Neural progenitor cell (in vitro differentiated cells): Measurements from ENCODE around the gene RTN4RL1. TPM values are rescaled to one million over a fixed set of nuclear protein-coding genes. Genes with fewer than 3 reads are reported as not detected.

Experiments
- DNase-seq: peaks from one replicate; pipeline ENCODE4 v3.0.0-alpha.2; 2016; ENCODE audit warnings: low spot score
- H2AFZ ChIP-seq: fragments of 200-600 bp; sonication (generic); replicated peaks from 2 replicates; pipeline ENCODE4 v1.6.1; 2016; ENCODE audit warnings: antibody characterized with exemption
- H3F3A ChIP-seq: fragments of 200-600 bp; sonication (generic); 2 replicates; pipeline ENCODE4 v1.6.1; 2016; ENCODE audit warnings: antibody characterized with exemption, low read depth
- H3K27ac ChIP-seq: fragments of 200-600 bp; sonication (generic); 2 replicates; pipeline ENCODE4 v1.5.1; 2016; ENCODE audit warnings: mild to moderate bottlenecking
- H3K27me3 ChIP-seq: fragments of 200-600 bp; sonication (generic); 2 replicates; pipeline ENCODE4 v1.6.1; 2016; ENCODE audit warnings: mild to moderate bottlenecking, moderate library complexity
- H3K36me3 ChIP-seq: fragments of 200-600 bp; sonication (generic); 2 replicates; pipeline ENCODE4 v1.5.1; 2016
- H3K4me1 ChIP-seq: fragments of 200-600 bp; sonication (generic); 2 replicates; pipeline ENCODE4 v1.6.1; 2016; ENCODE audit warnings: mixed run types
- H3K4me2 ChIP-seq: fragments of 200-600 bp; sonication (generic); 2 replicates; pipeline ENCODE4 v1.6.1; 2016
- H3K4me3 ChIP-seq: fragments of 200-600 bp; sonication (generic); 2 replicates; pipeline ENCODE4 v1.5.1; 2016
- H3K79me2 ChIP-seq: fragments of 200-600 bp; sonication (generic); 2 replicates; pipeline ENCODE4 v1.6.1; 2016; ENCODE audit warnings: low read depth
- H3K9ac ChIP-seq: fragments of 200-600 bp; sonication (generic); 2 replicates; pipeline ENCODE4 v1.6.1; 2016
- H3K9me3 ChIP-seq: fragments of 200-600 bp; sonication (generic); 2 replicates; pipeline ENCODE4 v1.5.1; 2016; ENCODE audit warnings: low read depth
- H4K20me1 ChIP-seq: fragments of 200-600 bp; sonication (generic); 2 replicates; pipeline ENCODE4 v1.6.1; 2016; ENCODE audit warnings: low read depth
- H3K27ac Mint-ChIP-seq: 3 replicates; pipeline ENCODE4 v1.8.0; 2021; ENCODE audit warnings: mixed read lengths
- H3K27me3 Mint-ChIP-seq: 2 replicates; pipeline ENCODE4 v1.8.0; 2022; ENCODE audit warnings: low read depth, mild to moderate bottlenecking, inconsistent platforms, moderate library complexity, mixed read lengths; ENCODE audit not compliant: insufficient read depth
- H3K36me3 Mint-ChIP-seq: 3 replicates; pipeline ENCODE4 v1.8.0; 2021; ENCODE audit warnings: mixed read lengths
- H3K4me1 Mint-ChIP-seq: 3 replicates; pipeline ENCODE4 v1.8.0; 2021; ENCODE audit warnings: mixed read lengths
- H3K4me3 Mint-ChIP-seq: 3 replicates; pipeline ENCODE4 v1.8.0; 2021; ENCODE audit warnings: mild to moderate bottlenecking, moderate library complexity, mixed read lengths
- H3K9me3 Mint-ChIP-seq: 3 replicates; pipeline ENCODE4 v1.8.0; 2020; ENCODE audit warnings: mixed read lengths
- CTCF ChIP-seq: fragments of 200-600 bp; sonication (generic); IDR thresholded peaks from 2 replicates; pipeline ENCODE4 v1.5.1; 2017; ENCODE audit warnings: antibody characterized with exemption, mild to moderate bottlenecking
- EZH2 ChIP-seq: fragments of 200-600 bp; sonication (generic); IDR thresholded peaks from 2 replicates; pipeline ENCODE4 v1.6.1; 2017; ENCODE audit warnings: antibody characterized with exemption, mild to moderate bottlenecking, moderate library complexity
- EZH2phosphoT487 ChIP-seq: fragments of 200-600 bp; sonication (generic); IDR thresholded peaks from 2 replicates; pipeline ENCODE4 v1.6.1; 2017; ENCODE audit warnings: antibody characterized with exemption
- total RNA-seq: library from RNA; depleted of rRNA; stranded (reverse); fragments of >200 nt; gene quantifications from 2 replicates; pipeline ENCODE4 v1.2.3, GENCODE V29; 2015; ENCODE audit warnings: low replicate concordance

Gene RTN4RL1
- total RNA-seq, 1 donor from 2014 or later, result 3.4 TPM

DNA sequence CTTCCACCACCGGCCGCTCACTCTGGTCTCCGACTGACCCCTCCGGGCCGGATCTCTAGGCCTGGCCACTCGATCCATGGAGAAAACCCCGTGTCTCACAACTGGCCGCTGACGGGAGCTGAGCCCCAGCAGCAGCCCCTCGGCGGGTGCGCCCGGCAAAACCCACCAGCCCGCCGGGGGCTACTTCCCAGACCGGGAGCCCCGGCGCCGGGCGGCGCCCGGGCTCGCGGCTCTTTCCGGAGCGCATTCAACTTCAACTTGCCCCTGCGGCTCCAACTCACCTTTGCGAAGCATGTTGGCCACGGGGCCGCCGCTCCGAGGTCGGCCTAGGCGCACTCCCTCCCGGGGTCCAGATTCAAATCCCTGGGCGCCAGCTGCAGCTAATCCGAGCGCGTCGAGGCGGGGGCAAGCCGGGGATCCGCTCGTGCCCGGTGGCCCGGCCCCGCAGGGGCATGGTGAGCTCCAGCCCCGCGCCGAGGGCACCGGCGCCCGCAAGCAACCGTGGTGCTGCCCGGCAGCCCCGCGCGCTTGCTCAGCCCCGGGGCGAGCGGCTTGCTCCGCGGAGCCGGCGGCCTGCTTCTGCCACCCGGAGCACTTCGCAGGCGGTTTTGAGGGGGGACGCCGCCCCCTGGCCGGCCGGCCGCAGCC is 438 bp downstream of the RTN4RL1 start:
- H2AFZ ChIP-seq, result peak overlapping the region; percentile 61
- H3K27me3 ChIP-seq, result peaks cover 99% of the 10 kb centered on the region
- H3K4me3 ChIP-seq, result peak overlapping the region; percentile 62
- H3K4me3 Mint-ChIP-seq, result peak overlapping the region; percentile 89
- H3K79me2 ChIP-seq, result no peaks in the 10 kb centered on the region
- peak overlapping the region; percentile 91 for H3K4me2 ChIP-seq
- H3K4me1 ChIP-seq, result peaks cover 22% of the 10 kb centered on the region
- peaks cover 39% of the 10 kb centered on the region for H3K4me1 Mint-ChIP-seq
- H3K9me3 ChIP-seq, result no peaks in the 10 kb centered on the region
- no peak overlapping the region for H3K27ac Mint-ChIP-seq
- no peak overlapping the region for H3K27ac ChIP-seq
- TF ChIP-seq EZH2, result peak; percentile 65
- no peak for TF ChIP-seq CTCF
- TF ChIP-seq EZH2phosphoT487, result peak; percentile 89
- H3K9ac ChIP-seq, result no peak overlapping the region
- H3K36me3 ChIP-seq, result no peaks in the 10 kb centered on the region
- H3K27me3 Mint-ChIP-seq, result peaks cover 39% of the 10 kb centered on the region
- H3K9me3 Mint-ChIP-seq, result peaks cover 5% of the 10 kb centered on the region
- peaks cover 34% of the 10 kb centered on the region for H3F3A ChIP-seq
- DNase-seq, result no peak
- peaks cover 4% of the 10 kb centered on the region for H4K20me1 ChIP-seq
- peaks cover 1% of the 10 kb centered on the region for H3K36me3 Mint-ChIP-seq

DNA sequence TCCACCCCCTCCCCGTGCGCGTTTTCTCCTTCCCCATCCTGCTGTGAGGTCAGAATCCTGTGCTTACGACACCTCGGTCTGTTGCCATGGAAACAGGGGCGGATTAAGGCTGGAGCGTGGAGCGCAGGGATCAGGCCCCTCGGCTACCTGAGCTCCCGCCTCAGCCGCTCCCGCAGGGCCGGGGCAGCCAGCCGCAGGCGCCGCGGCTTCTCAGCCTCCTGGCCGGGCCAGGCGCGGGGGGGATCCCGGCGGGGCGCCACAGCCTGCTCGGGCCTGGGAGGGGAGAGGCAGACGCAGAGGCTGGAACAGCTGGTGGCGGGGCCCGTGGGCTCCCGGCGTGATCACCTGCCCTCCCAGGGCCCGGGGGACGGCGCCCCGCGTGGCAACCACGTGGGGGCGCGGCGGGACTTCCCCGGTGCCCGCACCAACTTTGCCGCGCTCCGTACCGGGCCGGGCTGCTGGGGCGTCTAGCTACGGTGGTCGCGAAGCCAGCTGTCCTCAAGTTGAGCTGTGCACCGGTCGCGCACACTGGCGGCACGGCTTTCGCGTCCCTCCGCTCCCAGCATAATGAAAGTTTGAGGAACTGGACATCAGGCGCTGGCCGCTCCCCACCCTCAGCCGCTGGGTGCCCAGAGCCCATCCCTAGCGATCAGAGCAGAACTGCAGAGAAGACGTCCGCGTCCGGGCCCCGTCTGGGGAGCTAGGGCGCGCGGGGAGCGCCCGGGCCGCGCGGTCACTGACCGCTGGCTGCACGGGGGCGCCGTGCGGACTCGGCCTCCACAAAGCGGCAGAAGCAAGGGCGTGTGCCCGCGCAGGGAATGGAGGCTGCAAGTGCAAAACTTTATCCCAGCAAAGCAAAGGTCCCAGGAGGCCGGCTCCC is 1.2 kb downstream of the RTN4RL1 start:
- H3K4me1 Mint-ChIP-seq, result peaks cover 39% of the 10 kb centered on the region
- H3K27ac Mint-ChIP-seq, result peak overlapping the region; percentile 81
- H3K9ac ChIP-seq, result no peak overlapping the region
- H3K36me3 Mint-ChIP-seq, result peaks cover 1% of the 10 kb centered on the region
- H3K4me1 ChIP-seq, result peaks cover 22% of the 10 kb centered on the region
- peak overlapping the region; percentile 61 for H2AFZ ChIP-seq
- no peak for TF ChIP-seq EZH2phosphoT487
- TF ChIP-seq CTCF, result no peak
- peak; percentile 54 for TF ChIP-seq EZH2
- H3K4me2 ChIP-seq, result peak overlapping the region; percentile 91
- DNase-seq, result peak; percentile 99
- H3K9me3 ChIP-seq, result no peaks in the 10 kb centered on the region
- H3K4me3 ChIP-seq, result peak overlapping the region; percentile 62
- H3K27me3 ChIP-seq, result peaks cover 99% of the 10 kb centered on the region
- no peak overlapping the region for H3K27ac ChIP-seq
- peaks cover 4% of the 10 kb centered on the region for H4K20me1 ChIP-seq
- peaks cover 5% of the 10 kb centered on the region for H3K9me3 Mint-ChIP-seq
- no peaks in the 10 kb centered on the region for H3K79me2 ChIP-seq
- H3F3A ChIP-seq, result peaks cover 34% of the 10 kb centered on the region
- peak overlapping the region; percentile 89 for H3K4me3 Mint-ChIP-seq
- H3K36me3 ChIP-seq, result no peaks in the 10 kb centered on the region
- H3K27me3 Mint-ChIP-seq, result peaks cover 37% of the 10 kb centered on the region

DNA sequence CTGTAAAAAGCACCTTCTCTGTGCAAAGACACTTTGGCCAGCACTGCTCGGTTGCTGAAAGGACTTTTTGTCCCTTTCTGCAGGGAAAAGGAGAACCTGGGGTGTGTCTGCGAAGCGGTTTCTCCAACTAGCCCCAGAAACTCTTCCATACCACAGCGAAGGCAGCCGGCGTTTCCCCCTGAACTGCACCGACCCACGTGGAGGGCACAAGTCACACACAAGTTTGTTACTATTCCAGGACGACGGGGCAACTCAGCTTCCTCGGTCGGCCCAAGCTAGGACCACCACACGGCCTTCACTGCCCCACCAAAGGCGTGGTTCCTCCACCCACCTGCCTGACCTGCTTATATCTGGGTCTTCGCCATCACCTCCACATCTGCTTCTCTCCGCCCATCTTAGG is 1.9 kb downstream of the RTN4RL1 start:
- Mint-ChIP-seq H3K27ac (no peak overlapping the region), H3K27me3 (peaks cover 35% of the 10 kb centered on the region), H3K9me3 (peaks cover 5% of the 10 kb centered on the region), H3K36me3 (peaks cover 1% of the 10 kb centered on the region), H3K4me3 (peak overlapping the region; percentile 75), H3K4me1 (peaks cover 37% of the 10 kb centered on the region)
- Histone ChIP-seq H3K4me2 (peak overlapping the region; percentile 91), H3K27ac (no peak overlapping the region), H3K4me3 (peak overlapping the region; percentile 6), H4K20me1 (peaks cover 4% of the 10 kb centered on the region), H3K4me1 (peaks cover 22% of the 10 kb centered on the region), H3K79me2 (no peaks in the 10 kb centered on the region), H3K36me3 (no peaks in the 10 kb centered on the region), H3K9ac (no peak overlapping the region), H2AFZ (peak overlapping the region; percentile 37), H3K9me3 (no peaks in the 10 kb centered on the region), H3F3A (peaks cover 34% of the 10 kb centered on the region), H3K27me3 (peaks cover 99% of the 10 kb centered on the region)
- TF ChIP-seq EZH2phosphoT487 (no peak), EZH2 (no peak), CTCF (no peak)
- no peak for DNase-seq
